MCF 10A (cell line): ENCODE data around the gene KRTAP29-1. TPM values are rescaled to one million over a fixed set of nuclear protein-coding genes. Genes with fewer than 3 reads are reported as not detected.
A peak's percentile ranks its signal among the peaks of the same experiment; 100 is the strongest.

ENCODE experiments used
- BruUV-seq: library from RNA; stranded (reverse); fragments of 400-500 nt; replicated peaks from 2 replicates; lab custom pipeline; 2021; lab: Mats Ljungman, UMichigan
- CTCF ChIA-PET: fragments of 300-600 bp; sonication (Branson Sonifier 250); formaldehyde crosslinking; extraction: SDS; loops from one replicate; lab custom pipeline; 2021; ENCODE audit warnings: antibody characterized with exemption, inconsistent platforms; lab: Yijun Ruan, JAX
- POLR2A ChIA-PET: fragments of 300-600, 350-650 bp; sonication (Branson Sonifier 250); formaldehyde crosslinking; extraction: SDS; loops from one replicate; lab custom pipeline; 2020; ENCODE audit warnings: antibody characterized with exemption, inconsistent platforms; lab: Yijun Ruan, JAX
- DNase-seq: peaks from one replicate; pipeline ENCODE4 v3.0.0-alpha.2; 2018; ENCODE audit not compliant: unreplicated experiment
- H3K27ac Mint-ChIP-seq: one replicate; pipeline ENCODE4 v1.8.0; 2022; ENCODE audit warnings: mild to moderate bottlenecking, low read depth, mixed read lengths; ENCODE audit not compliant: unreplicated experiment
- H3K27me3 Mint-ChIP-seq: one replicate; pipeline ENCODE4 v1.8.0; 2022; ENCODE audit warnings: mixed read lengths; ENCODE audit not compliant: insufficient read depth, unreplicated experiment
- H3K36me3 Mint-ChIP-seq: one replicate; pipeline ENCODE4 v1.8.0; 2022; ENCODE audit warnings: mild to moderate bottlenecking, moderate library complexity, mixed read lengths; ENCODE audit not compliant: insufficient read depth, unreplicated experiment
- H3K4me1 Mint-ChIP-seq: one replicate; pipeline ENCODE4 v1.8.0; 2022; ENCODE audit warnings: mixed read lengths; ENCODE audit not compliant: insufficient read depth, unreplicated experiment
- H3K4me3 Mint-ChIP-seq: one replicate; pipeline ENCODE4 v1.8.0; 2022; ENCODE audit warnings: mild to moderate bottlenecking, moderate library complexity, mixed read lengths; ENCODE audit not compliant: unreplicated experiment
- H3K9me3 Mint-ChIP-seq: one replicate; pipeline ENCODE4 v1.8.0; 2022; ENCODE audit warnings: mixed read lengths; ENCODE audit not compliant: unreplicated experiment
- intact Hi-C: fragments of 100-400 bp; cut with micrococcal nuclease; formaldehyde crosslinking; loops from 2 replicates; pipeline ENCODE4 v1.14.1; 2022
- total RNA-seq: library from RNA; stranded (reverse); gene quantifications from 2 replicates; pipeline ENCODE4 v1.2.3, GENCODE V29; 2022
- TF ChIP-seq, protein P1 (sequence below): fragments of 200-600 bp; IDR thresholded peaks from one replicate; pipeline ENCODE4 v1.8.0; 2022; ENCODE audit warnings: antibody characterized with exemption, mild to moderate bottlenecking; ENCODE audit not compliant: unreplicated experiment

KRTAP29-1 gene
- total RNA-seq, 1 experiment from 2014 or later: not detected

- H3K36me3 Mint-ChIP-seq: no peaks in the 10 kb centered on the region
- no peak overlapping the region for H3K27ac Mint-ChIP-seq
- H3K4me1 Mint-ChIP-seq: no peaks in the 10 kb centered on the region
- intact Hi-C loops: no loop called here
- CTCF ChIA-PET: interaction anchor here (0.6 to 2.0 kb wide), 3 partner anchors 11 to 487 kb away, joined by 3 to 15 read pairs (median 4); no protein-coding TSS in a partner anchor
- POLR2A ChIA-PET: interaction anchor here (1.5 kb wide), 1 partner anchor 16 kb away, joined by 3 read pairs; no protein-coding TSS in a partner anchor
- H3K4me3 Mint-ChIP-seq: no peak overlapping the region
- peaks cover 11% of the 10 kb centered on the region for H3K27me3 Mint-ChIP-seq
- H3K9me3 Mint-ChIP-seq: no peaks in the 10 kb centered on the region
- DNase-seq: no peak
- TF ChIP-seq, protein P1, sequence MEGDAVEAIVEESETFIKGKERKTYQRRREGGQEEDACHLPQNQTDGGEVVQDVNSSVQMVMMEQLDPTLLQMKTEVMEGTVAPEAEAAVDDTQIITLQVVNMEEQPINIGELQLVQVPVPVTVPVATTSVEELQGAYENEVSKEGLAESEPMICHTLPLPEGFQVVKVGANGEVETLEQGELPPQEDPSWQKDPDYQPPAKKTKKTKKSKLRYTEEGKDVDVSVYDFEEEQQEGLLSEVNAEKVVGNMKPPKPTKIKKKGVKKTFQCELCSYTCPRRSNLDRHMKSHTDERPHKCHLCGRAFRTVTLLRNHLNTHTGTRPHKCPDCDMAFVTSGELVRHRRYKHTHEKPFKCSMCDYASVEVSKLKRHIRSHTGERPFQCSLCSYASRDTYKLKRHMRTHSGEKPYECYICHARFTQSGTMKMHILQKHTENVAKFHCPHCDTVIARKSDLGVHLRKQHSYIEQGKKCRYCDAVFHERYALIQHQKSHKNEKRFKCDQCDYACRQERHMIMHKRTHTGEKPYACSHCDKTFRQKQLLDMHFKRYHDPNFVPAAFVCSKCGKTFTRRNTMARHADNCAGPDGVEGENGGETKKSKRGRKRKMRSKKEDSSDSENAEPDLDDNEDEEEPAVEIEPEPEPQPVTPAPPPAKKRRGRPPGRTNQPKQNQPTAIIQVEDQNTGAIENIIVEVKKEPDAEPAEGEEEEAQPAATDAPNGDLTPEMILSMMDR: no peak
- BruUV-seq: no TSS peak
Measured at GRCh38 chr17:41333098-41333497, 30.4 kb upstream of the KRTAP29-1 start.

- Mint-ChIP-seq H3K4me1 (no peaks in the 10 kb centered on the region), H3K27me3 (peaks cover 11% of the 10 kb centered on the region), H3K27ac (no peak overlapping the region), H3K4me3 (no peak overlapping the region), H3K9me3 (no peaks in the 10 kb centered on the region), H3K36me3 (no peaks in the 10 kb centered on the region)
- no peak for DNase-seq
- ChIA-PET POLR2A (interaction anchor here (0.5 to 1.5 kb wide), 3 partner anchors 16 to 498 kb away, joined by 3 to 4 read pairs (median 3); no protein-coding TSS in a partner anchor), CTCF (interaction anchor here (0.5 to 2.0 kb wide), 5 partner anchors 10 to 387 kb away, joined by 3 to 15 read pairs (median 3); no protein-coding TSS in a partner anchor)
- no TSS peak for BruUV-seq
- intact Hi-C loops: no loop called here
- TF ChIP-seq, protein P1: no peak
Measured at GRCh38 chr17:41332239-41332638, 29.6 kb upstream of the KRTAP29-1 start.

DNA sequence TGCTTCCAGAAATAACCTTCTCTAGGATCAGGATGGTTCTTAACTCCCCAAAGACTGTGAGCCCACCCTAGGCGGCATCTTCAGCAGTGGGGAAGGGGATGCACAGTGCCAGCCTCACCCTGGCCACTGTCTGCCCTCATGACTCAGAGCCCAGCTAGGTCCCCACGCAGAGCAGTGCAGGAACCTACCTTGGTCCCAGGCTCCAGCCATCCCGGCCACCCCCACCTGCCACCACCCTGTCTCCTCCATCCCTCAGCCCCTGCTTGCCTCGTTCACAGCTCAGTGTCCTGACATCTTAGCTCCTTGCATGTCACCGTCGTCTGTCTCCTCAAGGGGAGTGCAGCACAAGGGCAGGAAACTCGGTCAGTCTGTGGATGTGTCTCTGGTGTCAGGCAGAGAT, 29.0 kb upstream of the KRTAP29-1 start:
- no peak overlapping the region for H3K27ac Mint-ChIP-seq
- H3K4me3 Mint-ChIP-seq: no peak overlapping the region
- H3K4me1 Mint-ChIP-seq: no peaks in the 10 kb centered on the region
- CTCF ChIA-PET: interaction anchor here (0.6 to 2.0 kb wide), 5 partner anchors 9 to 435 kb away, joined by 3 to 15 read pairs (median 4); no protein-coding TSS in a partner anchor
- H3K36me3 Mint-ChIP-seq: no peaks in the 10 kb centered on the region
- BruUV-seq: no TSS peak
- DNase-seq: no peak
- TF ChIP-seq, protein P1: no peak
- H3K9me3 Mint-ChIP-seq: no peaks in the 10 kb centered on the region
- intact Hi-C loops: no loop called here
- POLR2A ChIA-PET: interaction anchor here (0.5 to 1.5 kb wide), 3 partner anchors 17 to 497 kb away, joined by 3 to 4 read pairs (median 3); no protein-coding TSS in a partner anchor
- peaks cover 11% of the 10 kb centered on the region for H3K27me3 Mint-ChIP-seq

DNA sequence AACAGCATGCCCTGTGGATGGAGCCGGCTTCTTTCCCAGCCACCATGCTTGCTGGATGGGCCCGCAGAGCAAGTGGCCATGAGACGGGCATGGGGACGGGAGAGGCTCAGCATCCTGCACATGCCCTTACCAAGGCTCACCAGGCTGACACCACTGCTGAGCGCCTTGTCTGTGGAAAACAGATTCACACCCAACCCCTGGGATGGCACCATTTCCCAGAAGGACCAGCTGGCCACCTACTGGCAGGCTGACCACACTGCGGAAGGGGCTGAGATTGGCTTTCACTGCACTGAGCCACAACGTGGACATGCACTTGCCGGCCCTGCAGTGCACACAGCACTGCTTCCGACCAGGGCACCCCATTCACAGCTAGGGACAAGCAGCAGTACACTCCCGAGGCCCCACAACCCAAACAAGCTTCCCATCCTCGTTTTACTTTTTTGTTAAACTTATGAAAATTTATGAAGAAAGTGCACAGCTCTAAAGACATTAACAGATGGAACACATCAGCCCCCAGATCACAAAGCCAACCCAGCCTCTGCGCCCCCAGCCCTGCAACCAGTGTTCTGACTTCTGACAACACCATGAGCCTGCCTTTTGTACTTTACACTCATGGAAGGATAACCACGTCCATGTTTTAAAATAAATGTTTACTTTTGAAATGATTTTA, 26.8 kb upstream of the KRTAP29-1 start:
- intact Hi-C loops: loop anchor here (1.0 to 10.0 kb wide), 5 partner anchors 337 to 705 kb away; no protein-coding TSS in a partner anchor
- Mint-ChIP-seq H3K36me3 (no peaks in the 10 kb centered on the region), H3K27me3 (no peaks in the 10 kb centered on the region), H3K27ac (no peak overlapping the region), H3K4me1 (no peaks in the 10 kb centered on the region), H3K9me3 (no peaks in the 10 kb centered on the region), H3K4me3 (no peak overlapping the region)
- CTCF ChIA-PET: interaction anchor here (0.5 to 1.8 kb wide), 16 partner anchors 8 to 537 kb away, joined by 3 to 6 read pairs (median 4); no protein-coding TSS in a partner anchor
- POLR2A ChIA-PET: interaction anchor here (0.7 to 1.1 kb wide), 6 partner anchors 8 to 470 kb away, joined by 3 read pairs; partner anchors contain the start of gene KRT15
- TF ChIP-seq, protein P1: peak; percentile 69
- peak; percentile 62 for DNase-seq
- BruUV-seq: no TSS peak
